Activated CD4-positive, CD25-positive, alpha-beta regulatory T cell (primary cell): ENCODE measurements around the gene GRAMD1C.
"Not testable (repeated sequence)": the region's sequence is repeated elsewhere in the genome, so short reads cannot be mapped to it uniquely, and the experiment has no call there.

Experiments used
- DNase-seq, 4 experiments: peaks; one replicate each; lab custom pipeline; 2025; lab: John Stamatoyannopoulos, UW

GRAMD1C gene

GRCh38 chr3:113850391-113850790 is 11.8 kb downstream of the GRAMD1C start:
- DNase-seq = not testable (repeated sequence)

DNA sequence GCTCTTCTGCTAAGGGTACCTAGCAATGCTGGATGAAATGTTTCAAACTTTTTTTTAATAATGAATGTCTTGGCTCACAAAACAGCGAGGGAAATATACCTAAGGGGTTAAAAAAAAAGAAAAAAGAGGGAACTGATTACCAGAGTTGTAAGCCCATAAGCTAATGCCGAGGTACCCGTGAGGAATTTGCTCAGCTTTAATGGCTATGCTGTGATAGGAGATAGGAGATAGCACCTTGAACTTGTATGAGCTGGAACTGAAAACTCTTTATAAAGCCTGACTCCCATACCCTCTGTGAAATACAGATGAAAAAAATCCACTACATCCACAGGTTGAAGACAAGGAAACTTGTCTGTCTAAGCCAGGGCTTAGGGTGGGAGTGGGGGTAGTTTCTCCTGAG is 13.9 kb downstream of the GRAMD1C start:
- DNase-seq = no peak

DNA sequence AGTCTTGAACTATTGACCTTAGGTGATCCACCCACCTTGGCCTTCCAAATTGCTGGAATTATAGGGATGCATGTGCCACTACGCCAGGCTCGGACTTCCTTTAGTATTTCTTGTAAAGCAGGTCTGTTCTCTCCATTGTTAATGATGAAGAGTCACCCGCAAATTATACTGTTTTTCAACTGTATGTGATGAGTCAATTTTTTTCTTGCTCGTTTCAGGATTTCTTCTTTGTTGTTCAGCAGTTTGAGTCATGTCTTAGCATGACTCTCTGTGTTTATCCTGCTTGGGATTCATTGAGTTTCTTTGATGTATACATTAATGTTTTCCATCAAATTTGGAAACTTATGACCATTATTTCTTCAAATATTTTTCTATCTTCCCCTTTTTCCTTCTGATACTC is 28.9 kb downstream of the GRAMD1C start:
- DNase-seq = no peak

DNA sequence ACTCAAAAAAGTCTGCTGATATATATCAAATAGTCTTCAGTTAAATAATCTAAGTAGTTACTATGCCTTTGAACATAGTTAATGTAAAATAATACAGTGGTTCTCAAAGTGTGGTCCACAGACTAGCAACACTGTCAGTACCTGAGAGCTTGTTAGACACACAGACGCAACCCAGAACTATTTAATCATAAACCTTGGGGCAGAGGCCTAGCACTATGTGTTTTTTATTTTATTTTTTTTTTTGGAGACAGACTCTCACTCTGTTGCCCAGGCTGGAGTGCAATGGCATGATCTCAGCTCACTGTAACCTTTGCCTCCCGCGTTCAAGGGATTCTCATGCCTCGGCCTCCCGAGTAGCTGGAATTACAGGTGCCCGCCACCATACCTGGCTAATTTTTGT is 34.7 kb downstream of the GRAMD1C start:
- DNase-seq = no peak

GRCh38 chr3:113873814-113874526 is 35.4 kb downstream of the GRAMD1C start:
- no peak for DNase-seq

DNA sequence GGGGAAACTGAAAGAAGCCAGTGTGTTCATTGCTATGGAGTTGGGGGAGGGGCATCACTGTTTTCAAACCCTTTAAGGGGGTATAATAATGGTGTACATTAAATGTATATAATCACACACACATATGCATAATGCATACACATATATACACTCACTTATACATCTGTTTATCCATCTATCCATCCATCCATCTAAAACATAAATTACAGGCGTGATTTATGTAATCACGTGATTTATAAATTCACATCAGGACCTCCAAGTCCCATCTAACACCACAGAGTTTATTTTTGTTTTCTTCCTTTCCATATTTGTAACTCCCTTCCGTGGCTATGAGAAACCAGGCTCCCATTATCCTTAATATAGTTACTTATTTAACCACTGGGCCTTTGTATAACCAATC is 39.8 kb downstream of the GRAMD1C start:
- DNase-seq = no peak

GRCh38 chr3:113885050-113885449 is 46.5 kb downstream of the GRAMD1C start:
- no peak for DNase-seq

GRCh38 chr3:113890256-113890900 is 51.8 kb downstream of the GRAMD1C start:
- DNase-seq = peak in 1 of 4 experiments; percentile 1

DNA sequence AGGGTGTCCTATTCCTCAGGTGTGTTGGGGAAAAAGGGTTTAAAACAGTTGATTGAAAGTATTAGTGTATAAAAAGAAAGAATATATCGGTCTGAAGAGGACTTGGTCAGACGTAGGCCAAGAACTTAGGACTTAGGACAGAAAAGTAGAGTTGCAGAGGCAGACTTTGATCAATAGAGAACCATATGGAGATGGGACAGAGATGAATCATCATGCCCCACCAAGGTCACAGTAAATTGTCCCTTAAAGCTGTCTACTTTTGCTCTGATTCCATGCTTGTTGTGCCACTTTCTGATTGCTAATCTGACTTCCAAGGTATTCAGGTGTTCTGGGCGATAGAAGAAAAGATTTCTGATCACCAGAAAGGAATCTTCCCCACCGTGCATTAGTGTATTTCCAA is 56.3 kb downstream of the GRAMD1C start:
- DNase-seq = no peak

- DNase-seq = no peak
These were observed 57.4 kb downstream of the GRAMD1C start for GRCh38 chr3:113895964-113896363.

- DNase-seq = no peak
These were observed 58.3 kb downstream of the GRAMD1C start for GRCh38 chr3:113896930-113897329.

DNA sequence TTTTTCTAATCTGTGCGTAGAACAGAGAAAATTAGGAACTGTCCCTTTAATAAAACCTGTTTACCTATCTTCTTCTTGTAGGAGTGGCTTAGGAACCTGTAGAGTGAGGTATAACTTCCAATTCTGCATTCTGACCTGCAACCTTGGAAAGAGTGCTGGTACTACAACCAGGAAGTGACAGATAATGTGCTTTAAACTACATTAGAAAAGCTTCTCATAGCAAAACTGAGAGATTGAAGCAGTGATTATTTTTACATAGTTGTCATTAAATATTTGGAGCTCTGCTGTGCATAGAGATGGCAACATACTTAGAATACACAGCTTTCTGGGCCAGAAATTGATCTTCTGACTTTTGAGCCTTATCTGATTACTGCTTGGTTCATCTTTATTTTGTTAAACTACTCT is 58.8 kb downstream of the GRAMD1C start:
- DNase-seq = no peak

- no peak for DNase-seq
These were observed 60.3 kb downstream of the GRAMD1C start for GRCh38 chr3:113898892-113899291.

- no peak for DNase-seq
These were observed 68.1 kb downstream of the GRAMD1C start for GRCh38 chr3:113906568-113907140.

- DNase-seq = no peak
These were observed 69.5 kb downstream of the GRAMD1C start for GRCh38 chr3:113908133-113908532.

GRCh38 chr3:113910966-113911365 is 72.4 kb downstream of the GRAMD1C start:
- no peak for DNase-seq

GRCh38 chr3:113912552-113913236 is 74.1 kb downstream of the GRAMD1C start:
- DNase-seq = no peak

DNA sequence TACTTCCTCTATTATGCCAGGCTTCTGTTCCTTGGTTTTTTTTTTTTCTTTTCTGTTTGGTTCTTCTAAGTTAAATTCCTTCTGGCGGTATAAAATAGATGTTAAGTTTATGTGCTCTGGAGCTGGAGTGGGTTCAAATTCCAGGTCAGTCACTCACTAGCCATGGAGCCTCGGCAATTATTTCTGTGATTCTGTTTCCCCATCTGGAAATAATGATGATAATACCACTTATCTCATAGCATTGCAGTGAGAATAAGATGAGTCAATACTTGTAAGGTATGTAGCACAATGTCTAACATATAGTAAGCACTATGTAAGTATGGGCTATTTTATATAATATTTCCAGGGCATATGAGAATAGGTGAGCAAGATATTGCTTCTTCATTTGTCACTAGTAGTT is 76.1 kb downstream of the GRAMD1C start:
- DNase-seq = no peak

DNA sequence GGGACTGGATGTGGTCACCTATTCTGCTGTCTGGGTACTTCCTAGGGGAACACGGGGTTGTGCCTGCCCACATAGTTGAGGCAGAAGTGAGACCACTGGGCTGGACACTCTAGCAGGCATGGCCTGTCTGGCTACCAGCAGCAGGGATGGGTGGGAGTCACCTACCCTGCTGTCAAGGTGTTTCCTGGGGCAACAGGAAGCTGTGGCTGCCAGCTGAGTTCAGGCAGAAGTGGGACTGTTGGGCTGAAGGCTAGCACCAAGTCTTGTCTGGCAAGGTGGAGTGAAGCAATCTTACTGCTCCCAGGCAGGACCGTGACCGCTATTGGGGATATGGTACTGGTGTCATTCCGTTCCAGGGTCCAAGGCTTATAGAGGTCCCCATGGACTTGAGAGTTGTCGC is 89.0 kb downstream of the GRAMD1C start:
- DNase-seq = no peak

DNA sequence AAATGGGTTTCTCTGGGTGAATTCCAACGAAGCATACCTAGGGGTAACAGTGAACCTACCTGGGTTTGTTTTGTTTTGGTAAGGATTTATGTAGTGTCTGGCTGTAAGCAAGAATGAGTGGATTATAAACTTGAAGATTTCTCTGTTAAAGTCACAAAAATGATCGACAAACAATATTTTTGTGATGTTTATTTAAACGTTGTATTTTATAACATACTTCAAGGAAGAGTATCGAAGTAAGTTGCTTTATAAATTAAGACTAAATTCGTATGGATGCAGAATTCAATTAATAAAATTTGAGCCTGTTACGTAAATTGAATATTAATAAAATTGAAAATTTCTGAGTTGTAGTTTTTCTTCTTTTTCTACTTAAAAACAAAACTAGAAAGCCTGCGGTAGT is 108.2 kb downstream of the GRAMD1C start:
- no peak for DNase-seq

GRCh38 chr3:113947372-113948014 is 108.9 kb downstream of the GRAMD1C start, which contains the start of gene ZDHHC23:
TSS of gene ZDHHC23 (plus strand) at chr3:113948013. CDS start at chr3:113948803, 790 bp downstream.
- peak; percentile 22 to 43 (median 41) for DNase-seq
